ENCODE measurements around the gene MED9.

GRCh38 chr17:17514361-17514992 lies 37.7 kb downstream of the MED9 start:
- TF ChIP-seq MYC (IDR thresholded peaks at IDR 0.05; ENCODE audit: low read depth, low read length) (no peak), POLR2A (IDR thresholded peaks at IDR 0.05; ENCODE audit: low read depth, low read length) (no peak), POLR2AphosphoS5 (IDR thresholded peaks at IDR 0.05; ENCODE audit: insufficient read depth, low read depth, low read length) (no peak), GATA2 (IDR thresholded peaks at IDR 0.05; ENCODE audit: insufficient read depth, insufficient read length, low read depth, low read length) (no peak), EZH2 (IDR thresholded peaks at IDR 0.05; ENCODE audit: borderline replicate concordance, low read depth, low read length, severe bottlenecking) (no peak)
- TF ChIP-seq, protein P1, sequence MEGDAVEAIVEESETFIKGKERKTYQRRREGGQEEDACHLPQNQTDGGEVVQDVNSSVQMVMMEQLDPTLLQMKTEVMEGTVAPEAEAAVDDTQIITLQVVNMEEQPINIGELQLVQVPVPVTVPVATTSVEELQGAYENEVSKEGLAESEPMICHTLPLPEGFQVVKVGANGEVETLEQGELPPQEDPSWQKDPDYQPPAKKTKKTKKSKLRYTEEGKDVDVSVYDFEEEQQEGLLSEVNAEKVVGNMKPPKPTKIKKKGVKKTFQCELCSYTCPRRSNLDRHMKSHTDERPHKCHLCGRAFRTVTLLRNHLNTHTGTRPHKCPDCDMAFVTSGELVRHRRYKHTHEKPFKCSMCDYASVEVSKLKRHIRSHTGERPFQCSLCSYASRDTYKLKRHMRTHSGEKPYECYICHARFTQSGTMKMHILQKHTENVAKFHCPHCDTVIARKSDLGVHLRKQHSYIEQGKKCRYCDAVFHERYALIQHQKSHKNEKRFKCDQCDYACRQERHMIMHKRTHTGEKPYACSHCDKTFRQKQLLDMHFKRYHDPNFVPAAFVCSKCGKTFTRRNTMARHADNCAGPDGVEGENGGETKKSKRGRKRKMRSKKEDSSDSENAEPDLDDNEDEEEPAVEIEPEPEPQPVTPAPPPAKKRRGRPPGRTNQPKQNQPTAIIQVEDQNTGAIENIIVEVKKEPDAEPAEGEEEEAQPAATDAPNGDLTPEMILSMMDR (IDR thresholded peaks at IDR 0.05; ENCODE audit: extremely low read depth in 1 of 2, insufficient read depth in 1 of 2, low read depth in 1 of 2, low read length in 2 of 2): no peak

Measured in endothelial cell of umbilical vein (primary cell).